Measurements from ENCODE around the gene SVEP1.

The SVEP1 gene

GRCh38 chr9:110334871-110335270, 244.7 kb downstream of the SVEP1 start:
- H3K27me3 ChIP-seq (ENCODE audit: control insufficient read depth, insufficient read depth, low read length, poor library complexity, severe bottlenecking) = no peaks in the 10 kb centered on the region
- H3K4me3 ChIP-seq (ENCODE audit: insufficient read depth, low read depth, low read length) = no peak overlapping the region
- no peaks in the 10 kb centered on the region for H3K36me3 ChIP-seq (ENCODE audit: control insufficient read depth, insufficient read depth, low read length)
- no peaks in the 10 kb centered on the region for H3K4me1 ChIP-seq (ENCODE audit: control insufficient read depth, insufficient read depth, low read length)
- no peaks in the 10 kb centered on the region for H3K9me3 ChIP-seq (ENCODE audit: control insufficient read depth, low read length)
- no peak overlapping the region for H3K27ac ChIP-seq (ENCODE audit: insufficient read depth, low read depth, low read length, poor library complexity, severe bottlenecking)

GRCh38 chr9:110334183-110334582, 245.4 kb downstream of the SVEP1 start:
- no peak overlapping the region for H3K27ac ChIP-seq (ENCODE audit: insufficient read depth, low read depth, low read length, poor library complexity, severe bottlenecking)
- H3K9me3 ChIP-seq (ENCODE audit: control insufficient read depth, low read length) = no peaks in the 10 kb centered on the region
- no peaks in the 10 kb centered on the region for H3K36me3 ChIP-seq (ENCODE audit: control insufficient read depth, insufficient read depth, low read length)
- H3K27me3 ChIP-seq (ENCODE audit: control insufficient read depth, insufficient read depth, low read length, poor library complexity, severe bottlenecking) = no peaks in the 10 kb centered on the region
- no peaks in the 10 kb centered on the region for H3K4me1 ChIP-seq (ENCODE audit: control insufficient read depth, insufficient read depth, low read length)
- 94 to 95% methylated on average over 4 of the region's 4 CpGs for WGBS, 2 experiments
- no peak overlapping the region for H3K4me3 ChIP-seq (ENCODE audit: insufficient read depth, low read depth, low read length)

- H3K4me1 ChIP-seq (ENCODE audit: control insufficient read depth, insufficient read depth, low read length) = no peaks in the 10 kb centered on the region
- H3K4me3 ChIP-seq (ENCODE audit: insufficient read depth, low read depth, low read length) = no peak overlapping the region
- no peaks in the 10 kb centered on the region for H3K36me3 ChIP-seq (ENCODE audit: control insufficient read depth, insufficient read depth, low read length)
- 94 to 95% methylated on average over 3 of the region's 3 CpGs for WGBS, 2 experiments
- H3K27me3 ChIP-seq (ENCODE audit: control insufficient read depth, insufficient read depth, low read length, poor library complexity, severe bottlenecking) = no peaks in the 10 kb centered on the region
- H3K9me3 ChIP-seq (ENCODE audit: control insufficient read depth, low read length) = no peaks in the 10 kb centered on the region
- H3K27ac ChIP-seq (ENCODE audit: insufficient read depth, low read depth, low read length, poor library complexity, severe bottlenecking) = no peak overlapping the region
Observed at GRCh38 chr9:110332766-110333165, 246.8 kb downstream of the SVEP1 start.

- 94 to 96% methylated on average over 1 of the region's 1 CpG for WGBS, 2 experiments
- H3K27me3 ChIP-seq (ENCODE audit: control insufficient read depth, insufficient read depth, low read length, poor library complexity, severe bottlenecking) = no peaks in the 10 kb centered on the region
- no peaks in the 10 kb centered on the region for H3K4me1 ChIP-seq (ENCODE audit: control insufficient read depth, insufficient read depth, low read length)
- no peaks in the 10 kb centered on the region for H3K9me3 ChIP-seq (ENCODE audit: control insufficient read depth, low read length)
- no peak overlapping the region for H3K27ac ChIP-seq (ENCODE audit: insufficient read depth, low read depth, low read length, poor library complexity, severe bottlenecking)
- H3K36me3 ChIP-seq (ENCODE audit: control insufficient read depth, insufficient read depth, low read length) = no peaks in the 10 kb centered on the region
- no peak overlapping the region for H3K4me3 ChIP-seq (ENCODE audit: insufficient read depth, low read depth, low read length)
Observed at GRCh38 chr9:110330484-110331105, 248.9 kb downstream of the SVEP1 start.

DNA sequence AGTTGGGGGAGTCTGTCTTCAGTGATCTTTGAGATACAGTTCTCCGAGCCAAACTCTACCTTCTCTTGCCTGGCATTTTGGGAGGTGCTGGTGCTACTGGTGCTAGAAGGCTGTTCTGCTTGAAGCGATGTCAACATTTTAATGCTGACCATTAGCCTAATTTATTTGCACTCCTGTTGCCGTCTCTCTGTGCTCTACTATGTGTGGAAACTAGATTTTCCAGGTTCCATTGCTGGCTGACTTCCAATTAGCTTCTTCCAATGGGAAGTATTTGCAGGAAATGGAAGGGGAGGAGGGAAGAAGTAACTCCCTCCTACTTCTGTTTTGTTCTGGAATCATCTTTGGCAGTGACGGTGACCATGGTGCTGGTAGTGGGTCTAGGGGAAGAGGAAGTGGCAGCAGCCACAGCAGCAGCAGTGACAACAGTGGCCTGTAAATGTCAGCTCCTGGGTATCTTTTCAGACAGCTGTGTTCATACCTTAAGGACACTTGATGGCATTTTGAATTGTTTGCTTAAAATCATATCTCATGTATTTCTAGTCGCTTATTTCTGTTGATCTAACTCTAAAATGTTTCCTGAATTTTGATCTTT, 249.8 kb downstream of the SVEP1 start:
- WGBS, 2 experiments = 91 to 95% methylated on average over 5 of the region's 5 CpGs
- no peaks in the 10 kb centered on the region for H3K9me3 ChIP-seq (ENCODE audit: control insufficient read depth, low read length)
- H3K27me3 ChIP-seq (ENCODE audit: control insufficient read depth, insufficient read depth, low read length, poor library complexity, severe bottlenecking) = no peaks in the 10 kb centered on the region
- no peak overlapping the region for H3K4me3 ChIP-seq (ENCODE audit: insufficient read depth, low read depth, low read length)
- H3K4me1 ChIP-seq (ENCODE audit: control insufficient read depth, insufficient read depth, low read length) = no peaks in the 10 kb centered on the region
- H3K27ac ChIP-seq (ENCODE audit: insufficient read depth, low read depth, low read length, poor library complexity, severe bottlenecking) = no peak overlapping the region
- no peaks in the 10 kb centered on the region for H3K36me3 ChIP-seq (ENCODE audit: control insufficient read depth, insufficient read depth, low read length)

- no peaks in the 10 kb centered on the region for H3K36me3 ChIP-seq (ENCODE audit: control insufficient read depth, insufficient read depth, low read length)
Observed at GRCh38 chr9:110328763-110329162, 250.8 kb downstream of the SVEP1 start.

GRCh38 chr9:110327716-110328115, 251.8 kb downstream of the SVEP1 start:
- 100% methylated on average over 1 of the region's 1 CpG; no CpG with 5 or more reads in 1 of the 2 experiments for WGBS, 2 experiments
- no peaks in the 10 kb centered on the region for H3K9me3 ChIP-seq (ENCODE audit: control insufficient read depth, low read length)
- H3K27ac ChIP-seq (ENCODE audit: insufficient read depth, low read depth, low read length, poor library complexity, severe bottlenecking) = no peak overlapping the region
- H3K27me3 ChIP-seq (ENCODE audit: control insufficient read depth, insufficient read depth, low read length, poor library complexity, severe bottlenecking) = no peaks in the 10 kb centered on the region
- no peaks in the 10 kb centered on the region for H3K4me1 ChIP-seq (ENCODE audit: control insufficient read depth, insufficient read depth, low read length)
- no peaks in the 10 kb centered on the region for H3K36me3 ChIP-seq (ENCODE audit: control insufficient read depth, insufficient read depth, low read length)
- H3K4me3 ChIP-seq (ENCODE audit: insufficient read depth, low read depth, low read length) = no peak overlapping the region

More at GRCh38 chr9:110328763-110329162, 250.8 kb downstream of the SVEP1 start:
- 93 to 100% methylated on average over 1 of the region's 1 CpG for WGBS, 2 experiments
- Histone ChIP-seq H3K4me3 (ENCODE audit: insufficient read depth, low read depth, low read length) (no peak overlapping the region), H3K4me1 (ENCODE audit: control insufficient read depth, insufficient read depth, low read length) (no peaks in the 10 kb centered on the region), H3K27ac (ENCODE audit: insufficient read depth, low read depth, low read length, poor library complexity, severe bottlenecking) (no peak overlapping the region), H3K9me3 (ENCODE audit: control insufficient read depth, low read length) (no peaks in the 10 kb centered on the region), H3K27me3 (ENCODE audit: control insufficient read depth, insufficient read depth, low read length, poor library complexity, severe bottlenecking) (no peaks in the 10 kb centered on the region)

DNA sequence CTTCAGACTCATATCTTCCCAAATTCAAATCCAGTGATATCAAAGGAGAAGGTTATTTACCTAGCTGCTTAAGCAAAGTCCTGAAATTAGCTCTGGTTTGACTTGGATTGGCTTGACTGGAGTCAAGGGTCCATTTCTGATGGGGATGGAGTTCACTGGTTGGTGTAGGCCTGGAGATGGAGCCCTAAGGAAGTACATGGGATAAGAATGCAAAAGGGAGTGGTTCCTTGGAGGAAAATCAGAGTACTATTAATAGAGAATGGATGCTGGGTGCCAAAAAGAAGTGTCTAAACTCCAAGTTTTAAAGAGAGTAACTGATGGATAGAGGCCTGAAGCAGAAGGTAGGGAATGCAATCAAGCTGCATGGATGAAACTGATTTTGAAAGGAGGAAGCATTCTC, 255.7 kb downstream of the SVEP1 start:
- no peaks in the 10 kb centered on the region for H3K27me3 ChIP-seq (ENCODE audit: control insufficient read depth, insufficient read depth, low read length, poor library complexity, severe bottlenecking)
- H3K36me3 ChIP-seq (ENCODE audit: control insufficient read depth, insufficient read depth, low read length) = no peaks in the 10 kb centered on the region
- H3K9me3 ChIP-seq (ENCODE audit: control insufficient read depth, low read length) = no peaks in the 10 kb centered on the region
- H3K27ac ChIP-seq (ENCODE audit: insufficient read depth, low read depth, low read length, poor library complexity, severe bottlenecking) = no peak overlapping the region
- no peak overlapping the region for H3K4me3 ChIP-seq (ENCODE audit: insufficient read depth, low read depth, low read length)
- no peaks in the 10 kb centered on the region for H3K4me1 ChIP-seq (ENCODE audit: control insufficient read depth, insufficient read depth, low read length)

DNA sequence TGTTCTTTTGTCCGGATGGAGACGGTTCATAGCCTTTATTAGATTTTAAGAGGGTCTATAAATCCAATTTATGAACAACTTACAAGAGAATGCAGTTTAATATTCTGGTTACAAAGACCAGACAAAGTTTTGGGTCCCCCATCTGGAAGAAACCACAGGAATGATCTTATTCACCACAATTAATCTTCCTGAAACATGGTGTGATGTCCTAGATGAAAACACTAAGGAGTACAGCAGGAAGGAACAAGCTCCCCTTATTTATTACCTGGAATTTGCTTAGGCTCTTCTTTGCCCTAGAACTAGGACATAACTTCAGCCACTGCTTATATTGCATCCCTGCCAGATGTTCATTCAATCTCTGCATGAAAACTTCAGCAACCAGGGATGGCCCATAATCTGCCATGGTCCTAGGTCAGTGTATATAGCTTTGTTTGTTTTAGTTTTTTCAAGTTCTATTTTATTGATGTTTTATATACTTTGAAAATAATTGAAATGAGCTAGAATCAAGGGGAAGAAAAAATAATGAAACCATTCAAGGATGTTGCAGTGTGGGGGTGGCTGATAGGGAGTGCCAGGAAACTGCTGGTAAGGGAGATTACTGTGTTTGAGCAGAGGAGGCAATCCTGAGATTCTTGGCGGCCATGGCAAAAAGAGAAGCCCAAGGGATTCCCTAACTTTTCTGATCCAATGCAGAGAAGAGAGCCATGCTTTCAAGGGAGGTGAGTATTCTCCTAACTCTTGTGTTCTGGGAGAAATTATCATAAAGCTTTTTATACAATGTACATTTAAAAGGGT, 258.7 kb downstream of the SVEP1 start:
- no peak overlapping the region for H3K4me3 ChIP-seq (ENCODE audit: insufficient read depth, low read depth, low read length)
- H3K4me1 ChIP-seq (ENCODE audit: control insufficient read depth, insufficient read depth, low read length) = no peaks in the 10 kb centered on the region
- no peaks in the 10 kb centered on the region for H3K27me3 ChIP-seq (ENCODE audit: control insufficient read depth, insufficient read depth, low read length, poor library complexity, severe bottlenecking)
- 87 to 98% methylated on average over 3 of the region's 3 CpGs for WGBS, 2 experiments
- no peak overlapping the region for H3K27ac ChIP-seq (ENCODE audit: insufficient read depth, low read depth, low read length, poor library complexity, severe bottlenecking)
- no peaks in the 10 kb centered on the region for H3K36me3 ChIP-seq (ENCODE audit: control insufficient read depth, insufficient read depth, low read length)
- H3K9me3 ChIP-seq (ENCODE audit: control insufficient read depth, low read length) = no peaks in the 10 kb centered on the region

GRCh38 chr9:110319781-110320492, 259.6 kb downstream of the SVEP1 start:
- no peaks in the 10 kb centered on the region for H3K36me3 ChIP-seq (ENCODE audit: control insufficient read depth, insufficient read depth, low read length)
- no peaks in the 10 kb centered on the region for H3K9me3 ChIP-seq (ENCODE audit: control insufficient read depth, low read length)
- H3K27me3 ChIP-seq (ENCODE audit: control insufficient read depth, insufficient read depth, low read length, poor library complexity, severe bottlenecking) = no peaks in the 10 kb centered on the region
- H3K4me3 ChIP-seq (ENCODE audit: insufficient read depth, low read depth, low read length) = no peak overlapping the region
- H3K4me1 ChIP-seq (ENCODE audit: control insufficient read depth, insufficient read depth, low read length) = no peaks in the 10 kb centered on the region
- H3K27ac ChIP-seq (ENCODE audit: insufficient read depth, low read depth, low read length, poor library complexity, severe bottlenecking) = no peak overlapping the region
- 90 to 96% methylated on average over 3 to 4 of the region's 4 CpGs for WGBS, 2 experiments

Measured in ectodermal cell (in vitro differentiated cells).